ENCODE data around the gene PSG6. TPM values are rescaled to one million over a fixed set of nuclear protein-coding genes. Genes with fewer than 3 reads are reported as not detected.
"Not testable (repeated sequence)": the region's sequence is repeated elsewhere in the genome, so short reads cannot be mapped to it uniquely, and the experiment has no call there.

Gene PSG6
- total RNA-seq, 2 donors from 2014 or later: not detected

GRCh38 chr19:42887876-42888445, 29.7 kb downstream of the PSG6 start:
- not testable (repeated sequence) for H3K27ac Mint-ChIP-seq; H3K36me3 Mint-ChIP-seq (ENCODE audit: low read depth); ATAC-seq (replicated peaks); H3K9me3 Mint-ChIP-seq; H3K4me3 Mint-ChIP-seq; H3K4me1 Mint-ChIP-seq
- peaks cover 36% of the 10 kb centered on the region for H3K27me3 Mint-ChIP-seq

GRCh38 chr19:42882730-42883129, 35.0 kb downstream of the PSG6 start:
- H3K9me3 Mint-ChIP-seq; H3K36me3 Mint-ChIP-seq (ENCODE audit: low read depth); H3K4me3 Mint-ChIP-seq; H3K27ac Mint-ChIP-seq; ATAC-seq (replicated peaks); H3K4me1 Mint-ChIP-seq: not testable (repeated sequence)
- H3K27me3 Mint-ChIP-seq: peaks cover 37% of the 10 kb centered on the region

GRCh38 chr19:42882010-42882409, 35.7 kb downstream of the PSG6 start:
- H3K27ac Mint-ChIP-seq; H3K9me3 Mint-ChIP-seq; H3K4me3 Mint-ChIP-seq; ATAC-seq (replicated peaks); H3K36me3 Mint-ChIP-seq (ENCODE audit: low read depth); H3K4me1 Mint-ChIP-seq: not testable (repeated sequence)
- H3K27me3 Mint-ChIP-seq: peaks cover 34% of the 10 kb centered on the region

- not testable (repeated sequence) for ATAC-seq (replicated peaks); H3K36me3 Mint-ChIP-seq (ENCODE audit: low read depth); H3K4me1 Mint-ChIP-seq; H3K27ac Mint-ChIP-seq; H3K9me3 Mint-ChIP-seq; H3K4me3 Mint-ChIP-seq
- H3K27me3 Mint-ChIP-seq: peaks cover 34% of the 10 kb centered on the region
Measured at GRCh38 chr19:42881279-42881678, 36.4 kb downstream of the PSG6 start.

- H3K36me3 Mint-ChIP-seq (ENCODE audit: low read depth); H3K9me3 Mint-ChIP-seq; H3K4me3 Mint-ChIP-seq; ATAC-seq (replicated peaks); H3K27ac Mint-ChIP-seq; H3K4me1 Mint-ChIP-seq: not testable (repeated sequence)
- peaks cover 30% of the 10 kb centered on the region for H3K27me3 Mint-ChIP-seq
Measured at GRCh38 chr19:42880621-42881020, 37.1 kb downstream of the PSG6 start.

- Mint-ChIP-seq H3K36me3 (ENCODE audit: low read depth) (no peaks in the 10 kb centered on the region), H3K9me3 (no peaks in the 10 kb centered on the region), H3K27ac (no peak within 1 kb of the TSS), H3K4me3 (no peak within 1 kb of the TSS), H3K27me3 (peaks cover 22% of the 10 kb centered on the region), H3K4me1 (no peaks in the 10 kb centered on the region)
- ATAC-seq (replicated peaks): no peak
Measured at GRCh38 chr19:42879613-42880012, 38.1 kb downstream of the PSG6 start, which contains the start of gene PSG1. Gene PSG1 (minus strand): TSS chr19:42879713. CDS start chr19:42879581, 132 bp downstream.

GRCh38 chr19:42876596-42876995, 41.1 kb downstream of the PSG6 start:
- H3K27me3 Mint-ChIP-seq: peaks cover 19% of the 10 kb centered on the region
- not testable (repeated sequence) for H3K9me3 Mint-ChIP-seq; H3K4me1 Mint-ChIP-seq; H3K36me3 Mint-ChIP-seq (ENCODE audit: low read depth); ATAC-seq (replicated peaks); H3K27ac Mint-ChIP-seq; H3K4me3 Mint-ChIP-seq

GRCh38 chr19:42875881-42876280, 41.8 kb downstream of the PSG6 start:
- ATAC-seq (replicated peaks); H3K27ac Mint-ChIP-seq; H3K4me1 Mint-ChIP-seq; H3K4me3 Mint-ChIP-seq; H3K36me3 Mint-ChIP-seq (ENCODE audit: low read depth); H3K9me3 Mint-ChIP-seq: not testable (repeated sequence)
- H3K27me3 Mint-ChIP-seq: peaks cover 19% of the 10 kb centered on the region

- not testable (repeated sequence) for H3K4me1 Mint-ChIP-seq; H3K9me3 Mint-ChIP-seq; H3K4me3 Mint-ChIP-seq; H3K27ac Mint-ChIP-seq; H3K36me3 Mint-ChIP-seq (ENCODE audit: low read depth); ATAC-seq (replicated peaks)
- peaks cover 19% of the 10 kb centered on the region for H3K27me3 Mint-ChIP-seq
Measured at GRCh38 chr19:42874901-42875813, 42.5 kb downstream of the PSG6 start.

- H3K27me3 Mint-ChIP-seq: peaks cover 22% of the 10 kb centered on the region
- not testable (repeated sequence) for ATAC-seq (replicated peaks); H3K4me3 Mint-ChIP-seq; H3K36me3 Mint-ChIP-seq (ENCODE audit: low read depth); H3K9me3 Mint-ChIP-seq; H3K4me1 Mint-ChIP-seq; H3K27ac Mint-ChIP-seq
Measured at GRCh38 chr19:42874136-42874535, 43.6 kb downstream of the PSG6 start.

- Mint-ChIP-seq H3K4me1 (no peaks in the 10 kb centered on the region), H3K4me3 (no peak overlapping the region), H3K27ac (no peak overlapping the region), H3K36me3 (ENCODE audit: low read depth) (no peaks in the 10 kb centered on the region), H3K9me3 (no peaks in the 10 kb centered on the region), H3K27me3 (peaks cover 26% of the 10 kb centered on the region)
- ATAC-seq (replicated peaks): no peak
Measured at GRCh38 chr19:42872608-42873007, 45.1 kb downstream of the PSG6 start.

GRCh38 chr19:42857544-42857867, 60.2 kb downstream of the PSG6 start:
- H3K9me3 Mint-ChIP-seq: no peaks in the 10 kb centered on the region
- peaks cover 7% of the 10 kb centered on the region for H3K27me3 Mint-ChIP-seq
- no peaks in the 10 kb centered on the region for H3K4me1 Mint-ChIP-seq
- no peak for ATAC-seq (replicated peaks)
- H3K4me3 Mint-ChIP-seq: no peak overlapping the region
- no peak overlapping the region for H3K27ac Mint-ChIP-seq
- H3K36me3 Mint-ChIP-seq (ENCODE audit: low read depth): no peaks in the 10 kb centered on the region

- not testable (repeated sequence) for ATAC-seq (replicated peaks); H3K27ac Mint-ChIP-seq; H3K36me3 Mint-ChIP-seq (ENCODE audit: low read depth); H3K4me1 Mint-ChIP-seq; H3K4me3 Mint-ChIP-seq; H3K9me3 Mint-ChIP-seq; H3K27me3 Mint-ChIP-seq
Measured at GRCh38 chr19:42856866-42857543, 60.7 kb downstream of the PSG6 start.

GRCh38 chr19:42854745-42855144, 62.9 kb downstream of the PSG6 start:
- H3K9me3 Mint-ChIP-seq; H3K27ac Mint-ChIP-seq; H3K27me3 Mint-ChIP-seq; H3K4me1 Mint-ChIP-seq; ATAC-seq (replicated peaks); H3K36me3 Mint-ChIP-seq (ENCODE audit: low read depth); H3K4me3 Mint-ChIP-seq: not testable (repeated sequence)

- not testable (repeated sequence) for ATAC-seq (replicated peaks); H3K27me3 Mint-ChIP-seq; H3K36me3 Mint-ChIP-seq (ENCODE audit: low read depth); H3K4me3 Mint-ChIP-seq; H3K4me1 Mint-ChIP-seq; H3K9me3 Mint-ChIP-seq; H3K27ac Mint-ChIP-seq
Measured at GRCh38 chr19:42853231-42853630, 64.5 kb downstream of the PSG6 start.

Measured in activated T-helper 17 cell treated with anti-CD3 and anti-CD28 coated beads, Interleukin-2, amount 50 U/mL, for 72 hours (primary cell).